HG02571 (cell line): ENCODE measurements around the gene DOC2B.
"Not testable (repeated sequence)": the region's sequence is repeated elsewhere in the genome, so short reads cannot be mapped to it uniquely, and the experiment has no call there.

ENCODE experiments used
- ATAC-seq: cut with Tn5 transposase; IDR thresholded peaks from one replicate; pipeline ENCODE4 v1.9.1; 2021; ENCODE audit warnings: mild to moderate bottlenecking, moderate library complexity; ENCODE audit not compliant: unreplicated experiment

Gene DOC2B

DNA sequence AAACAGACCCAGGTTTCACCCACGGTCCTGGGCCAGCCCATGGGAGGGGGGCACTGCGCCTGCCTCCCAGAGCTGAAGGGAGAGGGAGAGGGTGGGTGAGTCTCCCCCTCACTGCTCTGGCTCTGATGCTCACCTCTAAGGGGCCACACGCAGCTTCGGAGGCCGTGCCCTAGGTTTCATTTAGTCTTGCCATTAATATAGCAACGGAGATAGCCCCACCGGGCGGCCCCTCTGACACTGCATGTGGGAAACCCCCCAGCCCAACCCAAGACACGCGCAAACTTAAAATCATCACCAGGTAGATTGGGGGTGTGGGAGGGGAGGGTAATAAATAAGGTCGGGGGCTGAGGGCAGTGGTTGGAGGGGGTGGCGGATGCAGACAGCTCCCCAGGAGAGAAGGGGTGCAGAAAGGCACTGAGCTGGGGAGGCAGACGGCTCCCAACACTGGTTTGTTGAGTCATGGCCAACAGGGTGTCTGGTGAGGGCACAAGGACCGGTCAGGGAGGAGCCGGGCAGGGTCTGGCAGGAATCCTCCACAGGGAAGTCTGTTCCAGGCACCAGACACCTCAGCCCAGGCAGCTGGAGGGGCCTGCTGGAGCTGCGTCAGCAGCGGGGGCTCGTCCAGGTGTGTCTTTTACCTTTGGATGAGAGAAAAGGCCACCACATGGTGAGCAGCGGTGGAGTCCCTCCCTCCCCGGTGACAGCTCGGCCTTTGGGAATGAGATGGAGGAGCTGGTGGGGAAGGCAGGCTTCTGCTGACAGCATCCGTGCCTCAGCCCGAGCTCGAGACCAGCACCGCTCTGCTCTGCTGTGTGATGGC lies 32.0 kb upstream of the DOC2B start:
- no peak for ATAC-seq

- no peak for ATAC-seq
These were observed 29.0 kb upstream of the DOC2B start for GRCh38 chr17:210402-210801.

GRCh38 chr17:208429-208828 lies 27.0 kb upstream of the DOC2B start:
- no peak for ATAC-seq

GRCh38 chr17:207775-208174 lies 26.3 kb upstream of the DOC2B start:
- no peak for ATAC-seq

GRCh38 chr17:206941-207560 lies 25.6 kb upstream of the DOC2B start:
- no peak for ATAC-seq

DNA sequence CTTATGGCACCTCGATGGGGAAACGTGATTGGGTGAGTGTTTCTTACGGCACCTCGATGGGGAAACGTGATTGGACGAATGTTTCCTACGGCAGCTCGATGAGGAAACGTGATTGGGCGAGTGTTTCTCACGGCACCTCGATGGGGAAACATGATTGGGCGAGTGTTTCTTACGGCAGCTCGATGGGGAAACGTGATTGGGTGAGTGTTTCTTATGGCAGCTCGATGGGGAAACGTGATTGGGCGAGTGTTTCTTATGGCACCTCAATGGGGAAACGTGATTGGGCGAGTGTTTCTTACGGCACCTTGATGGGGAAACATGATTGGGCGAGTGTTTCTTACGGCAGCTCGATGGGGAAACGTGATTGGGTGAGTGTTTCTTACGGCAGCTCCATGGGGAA lies 25.0 kb upstream of the DOC2B start:
- ATAC-seq: not testable (repeated sequence)

GRCh38 chr17:205817-206216 lies 24.4 kb upstream of the DOC2B start:
- no peak for ATAC-seq

DNA sequence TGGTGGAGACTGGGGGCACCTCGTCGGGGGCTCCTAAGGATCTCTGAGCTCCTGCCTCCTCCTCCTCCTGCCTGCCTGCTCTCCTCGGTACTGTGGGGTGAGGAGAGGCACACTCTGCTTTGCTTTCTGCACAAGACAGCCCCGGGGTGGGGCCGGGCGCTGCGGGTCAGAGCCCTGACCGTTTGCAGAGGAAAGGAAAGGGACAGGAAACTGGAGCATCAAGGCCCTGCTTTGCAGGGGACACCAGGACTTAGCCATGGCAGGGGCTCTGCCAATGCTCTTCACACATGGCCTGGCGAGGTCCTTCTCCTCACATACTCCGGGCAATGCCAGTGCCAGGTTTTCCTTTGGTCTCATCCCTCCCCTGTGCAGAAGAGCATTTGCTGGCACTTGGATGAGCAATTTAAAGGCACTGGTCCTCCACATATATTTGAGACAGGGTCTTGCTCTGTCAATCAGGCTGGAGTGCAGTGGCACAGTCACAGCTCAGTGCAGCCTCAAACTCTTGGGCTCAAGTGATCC lies 23.8 kb upstream of the DOC2B start:
- no peak for ATAC-seq

DNA sequence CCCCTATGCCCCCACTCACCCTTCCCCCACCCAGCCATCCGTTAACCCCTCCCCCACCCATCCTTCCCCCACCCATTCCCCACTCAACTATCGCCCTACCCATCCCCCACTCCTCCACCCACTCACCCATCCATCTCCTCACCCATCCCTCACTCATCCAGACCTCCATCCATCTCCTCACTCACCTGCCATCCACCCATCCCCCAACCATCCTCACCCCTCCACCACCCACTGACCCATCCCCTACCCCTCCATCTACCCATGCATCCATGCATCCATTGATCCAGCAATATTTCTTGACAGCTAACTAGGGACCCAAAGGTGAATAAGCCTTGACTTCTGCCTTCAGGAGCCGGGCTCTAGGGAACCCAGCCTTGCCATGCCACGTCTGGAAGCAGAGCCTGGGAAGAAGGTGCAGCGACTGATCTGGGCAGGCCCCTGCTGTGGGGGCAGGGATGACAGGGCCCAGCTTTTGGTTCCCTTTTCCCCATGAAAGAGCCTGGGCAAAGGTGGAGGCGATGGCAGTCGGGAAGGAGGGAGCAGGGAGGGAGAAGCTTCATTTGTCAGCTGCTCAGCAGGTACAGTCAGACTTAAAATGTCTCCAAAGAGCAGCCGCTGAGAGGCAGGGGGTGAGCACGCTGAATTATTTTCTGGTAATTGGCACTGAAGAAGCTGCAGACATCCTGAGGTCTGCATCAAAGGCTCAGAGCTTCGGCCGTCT lies 23.1 kb upstream of the DOC2B start:
- ATAC-seq: no peak

GRCh38 chr17:202501-202951 lies 21.1 kb upstream of the DOC2B start:
- no peak for ATAC-seq

GRCh38 chr17:201736-202135 lies 20.3 kb upstream of the DOC2B start:
- ATAC-seq: not testable (repeated sequence)

DNA sequence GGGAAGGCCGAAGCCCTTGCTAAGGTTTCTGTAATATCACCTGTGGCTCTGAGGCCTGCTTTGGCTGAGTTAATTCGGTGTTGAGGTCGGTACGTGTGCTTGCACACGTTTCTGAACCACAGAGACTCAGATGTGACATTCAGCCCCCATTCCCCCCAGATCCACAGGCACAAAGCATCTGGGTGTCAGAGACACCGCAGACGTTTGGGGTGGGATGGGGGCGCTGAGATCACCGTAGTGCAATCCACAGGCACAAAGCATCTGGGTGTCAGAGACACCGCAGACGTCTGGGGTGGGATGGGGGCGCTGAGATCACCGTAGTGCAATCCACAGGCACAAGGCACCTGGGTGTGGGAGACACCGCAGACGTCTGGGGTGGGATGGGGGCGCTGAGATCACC lies 19.8 kb upstream of the DOC2B start:
- ATAC-seq: not testable (repeated sequence)

- no peak for ATAC-seq
These were observed 19.1 kb upstream of the DOC2B start for GRCh38 chr17:200586-200985.

DNA sequence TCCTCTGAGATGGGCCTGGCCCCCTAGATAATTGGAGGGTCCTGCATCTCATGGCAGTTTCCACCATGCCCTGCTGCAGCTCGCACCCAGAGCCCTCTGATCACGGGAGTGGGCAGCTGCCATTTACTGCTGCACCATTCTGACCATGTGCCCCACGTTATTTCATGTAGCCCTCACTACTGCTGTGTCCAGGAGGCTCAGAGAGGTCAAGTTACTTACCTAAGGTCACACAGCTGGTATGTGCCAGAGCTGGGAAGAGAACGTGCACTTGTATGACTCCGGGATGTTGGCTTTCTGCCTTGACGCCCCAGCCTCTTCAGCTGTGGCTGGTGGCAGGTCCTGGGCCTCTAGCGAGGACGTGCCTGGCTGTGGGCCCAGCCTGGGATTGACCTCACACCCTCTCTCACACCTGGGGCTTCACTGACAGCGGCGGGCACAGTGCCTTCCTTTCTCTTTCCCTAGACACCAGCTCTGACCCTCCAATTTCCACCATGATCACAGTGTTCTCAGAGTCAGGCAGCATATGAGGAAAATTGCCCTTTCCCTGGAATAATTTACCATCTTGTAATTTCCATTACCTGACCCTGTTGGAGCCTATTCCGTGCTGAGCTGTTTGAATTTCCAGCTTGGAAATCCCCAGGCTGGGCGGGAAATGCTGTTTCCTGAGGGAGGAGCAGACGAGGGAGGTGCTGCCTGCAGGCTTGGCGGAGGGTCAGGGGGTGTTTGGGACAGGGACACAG lies 18.5 kb upstream of the DOC2B start:
- no peak for ATAC-seq

- ATAC-seq: no peak
These were observed 17.7 kb upstream of the DOC2B start for GRCh38 chr17:199191-199604.

GRCh38 chr17:198225-198624 lies 16.8 kb upstream of the DOC2B start:
- ATAC-seq: not testable (repeated sequence)

DNA sequence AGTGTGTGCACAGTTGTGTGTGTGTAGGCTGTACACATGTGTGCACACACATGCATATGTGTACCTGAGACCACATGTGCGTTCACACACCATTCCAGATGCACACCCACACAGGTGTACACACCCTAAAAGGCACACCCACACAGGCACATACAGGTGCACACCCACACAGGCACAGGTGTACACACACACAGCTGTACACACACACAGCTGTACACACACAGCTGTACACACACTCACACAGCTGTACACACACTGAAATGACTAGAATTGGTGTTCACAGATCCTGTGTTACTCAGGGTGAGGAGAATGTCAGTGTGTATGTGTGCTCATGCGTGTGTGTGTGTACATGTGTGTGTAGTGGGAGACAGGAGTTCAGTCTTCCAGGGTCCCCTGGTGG lies 15.9 kb upstream of the DOC2B start:
- ATAC-seq: no peak

DNA sequence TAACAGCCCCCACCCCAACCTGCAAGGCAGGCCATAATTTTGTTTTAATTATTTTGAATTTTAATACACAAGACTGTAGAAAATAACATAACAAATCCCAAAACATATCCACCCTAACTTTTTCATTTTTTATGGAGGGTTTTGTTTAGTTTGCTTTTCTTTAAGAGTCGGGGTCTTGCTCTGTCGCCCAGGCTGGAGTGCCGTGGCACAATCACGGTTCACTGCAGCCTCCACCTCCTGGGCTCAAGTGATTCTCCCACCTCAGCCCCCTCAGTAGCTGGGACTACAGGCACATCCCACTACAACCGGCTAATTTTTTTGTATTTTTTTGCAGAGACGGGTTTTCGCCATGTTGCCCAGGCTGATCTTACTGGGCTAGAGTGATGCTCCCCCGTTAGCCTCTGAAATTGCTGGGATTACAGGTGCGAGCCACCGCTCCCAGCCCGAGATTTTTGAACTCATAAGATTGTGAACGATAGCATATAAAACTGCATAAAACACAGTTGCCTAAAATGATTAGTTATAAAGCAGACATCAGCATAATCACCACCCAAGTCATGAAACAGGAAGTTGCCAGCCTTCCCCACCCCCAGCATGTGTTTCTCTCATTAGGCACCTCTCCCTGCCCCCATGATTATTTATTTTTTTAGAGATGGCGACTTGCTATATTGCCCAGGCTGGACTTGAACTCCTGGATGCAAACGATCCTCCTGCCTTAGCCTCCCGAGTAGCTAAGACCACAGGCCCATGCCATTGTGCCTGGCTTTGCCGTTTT lies 13.6 kb upstream of the DOC2B start:
- ATAC-seq: no peak

DNA sequence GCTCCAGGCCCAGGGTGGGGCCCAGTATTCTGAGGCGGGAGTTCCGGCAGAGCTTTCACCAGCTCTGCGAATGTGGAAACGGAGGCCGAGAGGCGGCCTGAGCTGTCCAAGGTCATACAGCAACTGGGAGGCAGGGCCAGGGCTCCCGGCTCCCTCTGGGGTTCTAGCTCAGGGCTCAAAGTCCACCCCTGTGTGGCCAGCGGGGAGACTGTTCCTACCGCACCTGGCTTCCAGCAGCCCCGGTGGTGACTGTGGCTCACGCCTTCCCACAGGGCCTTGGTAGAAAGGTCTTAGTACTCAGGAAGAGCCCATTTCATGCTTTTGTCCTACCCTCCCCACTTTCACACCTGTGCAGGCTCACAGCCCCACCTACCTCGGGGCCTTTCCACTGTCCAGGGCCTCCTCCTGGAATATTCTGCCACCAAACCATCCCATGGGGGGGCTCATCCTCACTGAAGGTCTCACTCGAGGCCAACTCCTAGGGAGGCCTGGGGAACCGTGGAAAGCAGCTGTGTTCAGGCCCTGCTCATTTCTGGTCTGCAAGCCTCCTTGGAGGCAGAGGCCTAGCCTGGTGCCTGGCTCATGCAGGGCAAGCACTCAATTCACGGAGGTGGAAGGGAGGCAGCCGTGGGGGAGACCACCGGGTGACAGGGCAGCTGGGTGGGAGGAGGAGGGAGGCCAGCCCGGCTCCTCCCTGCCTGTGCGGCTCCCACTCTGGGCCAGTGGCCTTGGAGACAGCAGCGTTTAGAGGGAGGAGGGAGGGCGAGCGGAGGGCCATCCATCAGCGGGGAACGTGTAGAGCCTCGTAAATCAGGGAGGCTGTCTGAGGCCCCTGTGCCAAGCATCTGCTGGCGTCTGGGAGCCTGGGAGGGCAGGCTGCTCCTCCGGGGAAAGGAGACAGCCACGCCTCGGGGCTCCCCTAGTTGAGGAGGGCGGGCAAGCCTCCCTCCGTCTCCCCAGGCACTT lies 12.7 kb upstream of the DOC2B start:
- ATAC-seq: no peak
